DMS 273 (cell line): Measurements from ENCODE around the gene TDRKH.

ENCODE experiments used
- DNase-seq: peaks from one replicate; lab custom pipeline; 2025; ENCODE audit not compliant: unreplicated experiment; lab: John Stamatoyannopoulos, UW

Gene TDRKH

GRCh38 chr1:151790071-151790939, at the start of gene TDRKH:
TSS of gene TDRKH (minus strand) at chr1:151790500. CDS start at chr1:151783022, 7,478 bp downstream.
- peak; percentile 99 for DNase-seq

- DNase-seq, result no peak
Measured at GRCh38 chr1:151839457-151840403, 49.4 kb upstream of the TDRKH start, which contains the start of gene C2CD4D. TSS of gene C2CD4D (minus strand) at chr1:151839820. CDS start at chr1:151838989, 831 bp downstream.

GRCh38 chr1:151839082-151839412, 48.7 kb upstream of the TDRKH start:
- DNase-seq, result no peak

- no peak for DNase-seq
Measured at GRCh38 chr1:151838222-151839081, 48.2 kb upstream of the TDRKH start.

GRCh38 chr1:151837884-151838221, 47.6 kb upstream of the TDRKH start:
- DNase-seq, result no peak

GRCh38 chr1:151837197-151837596, 46.9 kb upstream of the TDRKH start:
- no peak for DNase-seq

GRCh38 chr1:151835596-151835995, 45.3 kb upstream of the TDRKH start:
- DNase-seq, result no peak

- DNase-seq, result no peak
Measured at GRCh38 chr1:151834239-151834638, 43.9 kb upstream of the TDRKH start.

- DNase-seq, result no peak
Measured at GRCh38 chr1:151833172-151833900, 43.0 kb upstream of the TDRKH start.

- peak; percentile 83 for DNase-seq
Measured at GRCh38 chr1:151832318-151832980, 42.1 kb upstream of the TDRKH start.

- DNase-seq, result no peak
Measured at GRCh38 chr1:151831605-151832004, 41.3 kb upstream of the TDRKH start, which contains the start of gene RORC. TSS of gene RORC (minus strand) at chr1:151831802. CDS start at chr1:151831764, 38 bp downstream.

GRCh38 chr1:151831256-151831591, 40.9 kb upstream of the TDRKH start:
- no peak for DNase-seq

GRCh38 chr1:151830055-151830454, 39.8 kb upstream of the TDRKH start:
- DNase-seq, result no peak

GRCh38 chr1:151829352-151830046, 39.2 kb upstream of the TDRKH start:
- no peak for DNase-seq

- DNase-seq, result no peak
Measured at GRCh38 chr1:151828921-151829320, 38.6 kb upstream of the TDRKH start.

GRCh38 chr1:151827853-151828252, 37.6 kb upstream of the TDRKH start:
- DNase-seq, result no peak

- no peak for DNase-seq
Measured at GRCh38 chr1:151825751-151826660, 35.7 kb upstream of the TDRKH start.

GRCh38 chr1:151825204-151825603, 34.9 kb upstream of the TDRKH start:
- peak; percentile 42 for DNase-seq
